GM12878 (cell line): ENCODE measurements around the gene CNST. TPM values are rescaled to one million over a fixed set of nuclear protein-coding genes. Genes with fewer than 3 reads are reported as not detected.

Experiments used
- ATAC-seq: fragments of 200-7000 bp; cut with Tn5 transposase; 3 replicates; pipeline ENCODE4 v1.9.1; 2020; ENCODE audit warnings: mild to moderate bottlenecking, moderate library complexity
- BruUV-seq: library from RNA; stranded (reverse); fragments of 400-500 nt; replicated peaks from 2 replicates; lab custom pipeline; 2021; lab: Mats Ljungman, UMichigan
- CTCF ChIA-PET: fragments of 300-600 bp; sonication (Branson Sonifier 250); formaldehyde crosslinking; extraction: SDS; loops from one replicate; lab custom pipeline; 2021; ENCODE audit warnings: inconsistent platforms; lab: Yijun Ruan, JAX
- POLR2A ChIA-PET: fragments of 350-600 bp; formaldehyde crosslinking; extraction: SDS; loops from one replicate; lab custom pipeline; 2021; ENCODE audit warnings: inconsistent platforms; lab: Charles Lee
- RAD21 ChIA-PET: fragments of 300-600 bp; sonication (Branson Sonifier 250); formaldehyde crosslinking; loops from one replicate; lab custom pipeline; 2023; ENCODE audit warnings: antibody characterized with exemption; ENCODE audit not compliant: unreplicated experiment; lab: Charles Lee
- SMC1A ChIA-PET: fragments of 300-600 bp; sonication (Branson Sonifier 250); formaldehyde crosslinking; loops from one replicate; lab custom pipeline; 2023; ENCODE audit not compliant: unreplicated experiment, uncharacterized antibody; lab: Charles Lee
- DNase-seq: peaks from one replicate; pipeline ENCODE4 v3.0.0-alpha.2; 2011; ENCODE audit warnings: low read depth, low spot score
- FAIRE-seq: peaks from 3 replicates; lab custom pipeline; 2011; peaks lifted over from hg19 to GRCh38; lab: Jason Lieb, UNC
- H2AFZ ChIP-seq: 2 replicates; pipeline ENCODE4 v1.6.0; 2011; ENCODE audit warnings: low read depth, low read length, control low read depth; ENCODE audit not compliant: control insufficient read depth
- H3K27ac ChIP-seq: 2 replicates; pipeline ENCODE4 v1.5.1; 2011; ENCODE audit warnings: control low read depth; ENCODE audit not compliant: control insufficient read depth, insufficient read depth
- H3K27me3 ChIP-seq, 2 experiments: replicated peaks in 1 of 2; 2 replicates each; pipeline versions ENCODE4 v1.6.0 to v1.6.1; 2011; ENCODE audit warnings: low read length in 1 of 2; ENCODE audit not compliant: control insufficient read depth in 2 of 2, insufficient read depth in 2 of 2
- H3K36me3 ChIP-seq, 2 experiments: 2 replicates each; pipeline ENCODE4 v1.5.1; 2011; ENCODE audit warnings: low read length in 1 of 2; ENCODE audit not compliant: control insufficient read depth in 2 of 2, insufficient read depth in 2 of 2
- H3K4me1 ChIP-seq: 2 replicates; pipeline ENCODE4 v1.6.1; 2011; ENCODE audit warnings: mild to moderate bottlenecking, low read length, moderate library complexity, mixed read lengths; ENCODE audit not compliant: control insufficient read depth, insufficient read depth
- H3K4me2 ChIP-seq: 2 replicates; pipeline ENCODE4 v1.6.0; 2011; ENCODE audit warnings: control low read depth; ENCODE audit not compliant: control insufficient read depth, insufficient read depth
- H3K4me3 ChIP-seq: fragments of 200-600 bp; sonication (generic); 2 replicates; pipeline ENCODE4 v1.5.1; 2016
- H3K79me2 ChIP-seq: 2 replicates; pipeline ENCODE4 v1.6.0; 2011; ENCODE audit warnings: low read length; ENCODE audit not compliant: control insufficient read depth, insufficient read depth
- H3K9ac ChIP-seq: 2 replicates; pipeline ENCODE4 v1.8.0; 2011; ENCODE audit warnings: low read length, control low read depth, mixed read lengths; ENCODE audit not compliant: control insufficient read depth, insufficient read depth
- H3K9me3 ChIP-seq: replicated peaks from 3 replicates; pipeline ENCODE4 v1.5.1; 2011; ENCODE audit warnings: mild to moderate bottlenecking, low read length; ENCODE audit not compliant: control insufficient read depth, insufficient read depth
- H4K20me1 ChIP-seq: 2 replicates; pipeline ENCODE4 v1.6.0; 2011; ENCODE audit not compliant: control insufficient read depth, insufficient read depth
- BMI1 ChIP-seq: fragments of 450-650 bp; IDR thresholded peaks from 2 replicates; pipeline ENCODE4 v1.6.1; 2016; ENCODE audit warnings: mild to moderate bottlenecking, moderate library complexity, borderline replicate concordance
- CHD2 ChIP-seq: IDR thresholded peaks from 2 replicates; pipeline ENCODE4 v1.6.1; 2011; ENCODE audit warnings: low read depth, low read length, improper control_type of control experiment, borderline replicate concordance
- ETV6 ChIP-seq, 2 experiments: fragments of 450-650 bp in 1 of 2; IDR thresholded peaks in 1 of 2; conservative IDR thresholded peaks in 1 of 2; 2 replicates each; pipeline ENCODE4 v1.6.1; 2014; ENCODE audit warnings: antibody characterized with exemption in 1 of 2, borderline replicate concordance in 1 of 2, low read depth in 1 of 2, mild to moderate bottlenecking in 1 of 2, moderate library complexity in 1 of 2
- EZH2 ChIP-seq: IDR thresholded peaks from 2 replicates; pipeline ENCODE4 v1.6.1; 2012; ENCODE audit warnings: low read depth, mild to moderate bottlenecking, control low read depth, inconsistent platforms, low read length, borderline replicate concordance; ENCODE audit not compliant: control insufficient read depth
- NFYA ChIP-seq: IDR thresholded peaks from 2 replicates; pipeline ENCODE4 v1.6.1; 2011; ENCODE audit warnings: low read depth, mild to moderate bottlenecking, low read length, improper control_type of control experiment, borderline replicate concordance
- PBX3 ChIP-seq: IDR thresholded peaks from 2 replicates; pipeline ENCODE4 v1.6.1; 2011; ENCODE audit warnings: mild to moderate bottlenecking, low read depth, low read length, moderate library complexity; ENCODE audit not compliant: insufficient replicate concordance
- ZBTB4 ChIP-seq: fragments of 450-650 bp; formaldehyde crosslinking; IDR thresholded peaks from 2 replicates; pipeline ENCODE4 v1.4.0; 2022; ENCODE audit warnings: mild to moderate bottlenecking, moderate library complexity
- in situ Hi-C: fragments of 300-500 bp; cut with MboI; formaldehyde crosslinking; loops from 9 replicates; pipeline ENCODE4 v1.14.3; 2018; ENCODE audit warnings: mixed read lengths
- intact Hi-C: fragments of 100-400 bp; cut with micrococcal nuclease; formaldehyde crosslinking; loops from one replicate; pipeline ENCODE4 v1.14.2; 2022; ENCODE audit not compliant: unreplicated experiment
- polyA plus RNA-seq, 11 experiments: library from polyadenylated mRNA; depleted of rRNA in 4 of 11; unstranded in 6 of 11; stranded (reverse) in 5 of 11; fragments of >200 nt; fragmentation: Nextera tagmentation in 4 of 11; fragmentation: Illumina TruSeq in 1 of 11; extraction: Ambion mirVana in 4 of 11; extraction: Trizol in 1 of 11; gene quantifications; 1 replicate in 1 of 11; 2 replicates in 10 of 11; pipeline versions ENCODE4 v1.2.1 to v1.2.3, GENCODE V29; 2011 to 2016; ENCODE audit warnings: inconsistent platforms in 2 of 11, missing spikeins in 2 of 11, low read depth in 1 of 11
- total RNA-seq, 4 experiments: library from RNA; depleted of rRNA in 3 of 4; stranded (reverse); fragments of >200 nt in 3 of 4; fragmentation: Illumina TruSeq in 1 of 4; extraction: Trizol in 1 of 4; gene quantifications; 2 replicates each; pipeline versions ENCODE4 v1.2.1 to v1.2.3, GENCODE V29; 2013 to 2021
- TF ChIP-seq, protein P1 (sequence below): fragments of 450-650 bp; IDR thresholded peaks from 2 replicates; pipeline ENCODE4 v1.6.1; 2017; ENCODE audit warnings: mild to moderate bottlenecking, moderate library complexity

Gene CNST
- total and polyA plus RNA-seq, 10 of the 15 experiments (the other 5 are each of a cell fraction or from before 2014, with no cell fraction given), result 4.8 to 16.2 (median 12.3) TPM

DNA sequence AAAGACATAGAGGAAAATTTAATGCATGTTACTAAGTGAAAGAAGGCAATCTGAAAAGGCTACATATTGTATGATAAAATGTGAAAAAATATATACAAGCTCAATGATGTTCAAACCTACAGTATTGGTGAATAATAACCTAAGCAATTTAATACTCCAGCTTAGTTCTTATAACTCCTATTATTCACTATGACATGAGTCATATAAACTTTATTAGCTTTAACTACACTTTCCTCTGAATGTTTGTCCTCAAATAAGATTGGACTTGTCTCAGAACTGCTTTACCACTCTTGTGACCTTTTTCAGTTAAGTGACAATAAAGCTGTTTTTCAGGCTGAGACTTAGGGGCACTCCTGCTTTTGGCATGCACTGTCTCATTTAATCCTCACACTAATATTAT, 50.9 kb downstream of the CNST start:
- no TSS peak for BruUV-seq
- RAD21 ChIA-PET, result no interaction called here
- H2AFZ ChIP-seq, result no peak overlapping the region
- peaks cover 0 to 3% of the 10 kb centered on the region in 2 experiments; a peak in 3 of 4 replicates for H3K36me3 ChIP-seq
- POLR2A ChIA-PET, result interaction anchor here (1.0 kb wide), 1 partner anchor 12 kb away, joined by 4 read pairs; no protein-coding TSS in a partner anchor
- H3K9ac ChIP-seq, result no peak overlapping the region
- intact Hi-C loops (no loop called here), in situ Hi-C loops (no loop called here)
- CTCF ChIA-PET, result no interaction called here
- ATAC-seq, result no peak
- H3K27me3 ChIP-seq, result no peaks in the 10 kb centered on the region
- no peak overlapping the region for H3K27ac ChIP-seq
- H3K9me3 ChIP-seq, result no peaks in the 10 kb centered on the region
- H3K79me2 ChIP-seq, result no peaks in the 10 kb centered on the region; the same call in 1 of the 2 replicates
- SMC1A ChIA-PET, result interaction anchor here (0.6 kb wide), 1 partner anchor 1072 kb away, joined by 3 read pairs; no protein-coding TSS in a partner anchor
- no peak for DNase-seq
- no peak for FAIRE-seq
- no peaks in the 10 kb centered on the region for H3K4me1 ChIP-seq
- no peak overlapping the region for H3K4me3 ChIP-seq
- H4K20me1 ChIP-seq, result no peaks in the 10 kb centered on the region
- H3K4me2 ChIP-seq, result no peak overlapping the region
- no peak for TF ChIP-seq NFYA
- TF ChIP-seq, protein P1, sequence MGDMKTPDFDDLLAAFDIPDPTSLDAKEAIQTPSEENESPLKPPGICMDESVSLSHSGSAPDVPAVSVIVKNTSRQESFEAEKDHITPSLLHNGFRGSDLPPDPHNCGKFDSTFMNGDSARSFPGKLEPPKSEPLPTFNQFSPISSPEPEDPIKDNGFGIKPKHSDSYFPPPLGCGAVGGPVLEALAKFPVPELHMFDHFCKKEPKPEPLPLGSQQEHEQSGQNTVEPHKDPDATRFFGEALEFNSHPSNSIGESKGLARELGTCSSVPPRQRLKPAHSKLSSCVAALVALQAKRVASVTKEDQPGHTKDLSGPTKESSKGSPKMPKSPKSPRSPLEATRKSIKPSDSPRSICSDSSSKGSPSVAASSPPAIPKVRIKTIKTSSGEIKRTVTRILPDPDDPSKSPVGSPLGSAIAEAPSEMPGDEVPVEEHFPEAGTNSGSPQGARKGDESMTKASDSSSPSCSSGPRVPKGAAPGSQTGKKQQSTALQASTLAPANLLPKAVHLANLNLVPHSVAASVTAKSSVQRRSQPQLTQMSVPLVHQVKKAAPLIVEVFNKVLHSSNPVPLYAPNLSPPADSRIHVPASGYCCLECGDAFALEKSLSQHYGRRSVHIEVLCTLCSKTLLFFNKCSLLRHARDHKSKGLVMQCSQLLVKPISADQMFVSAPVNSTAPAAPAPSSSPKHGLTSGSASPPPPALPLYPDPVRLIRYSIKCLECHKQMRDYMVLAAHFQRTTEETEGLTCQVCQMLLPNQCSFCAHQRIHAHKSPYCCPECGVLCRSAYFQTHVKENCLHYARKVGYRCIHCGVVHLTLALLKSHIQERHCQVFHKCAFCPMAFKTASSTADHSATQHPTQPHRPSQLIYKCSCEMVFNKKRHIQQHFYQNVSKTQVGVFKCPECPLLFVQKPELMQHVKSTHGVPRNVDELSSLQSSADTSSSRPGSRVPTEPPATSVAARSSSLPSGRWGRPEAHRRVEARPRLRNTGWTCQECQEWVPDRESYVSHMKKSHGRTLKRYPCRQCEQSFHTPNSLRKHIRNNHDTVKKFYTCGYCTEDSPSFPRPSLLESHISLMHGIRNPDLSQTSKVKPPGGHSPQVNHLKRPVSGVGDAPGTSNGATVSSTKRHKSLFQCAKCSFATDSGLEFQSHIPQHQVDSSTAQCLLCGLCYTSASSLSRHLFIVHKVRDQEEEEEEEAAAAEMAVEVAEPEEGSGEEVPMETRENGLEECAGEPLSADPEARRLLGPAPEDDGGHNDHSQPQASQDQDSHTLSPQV, result no peak
- no peak for TF ChIP-seq CHD2
- no peak for TF ChIP-seq ZBTB4 (CRISPR knock-in tag)
- TF ChIP-seq BMI1, result no peak
- no peak for TF ChIP-seq PBX3
- no peak for TF ChIP-seq ETV6 (conservative IDR thresholded peaks at IDR 0.05 in 1 of 2, IDR thresholded peaks at IDR 0.05 in 1 of 2; ENCODE audit: borderline replicate concordance in 1 of 2, low read depth in 1 of 2)
- TF ChIP-seq EZH2, result no peak
